ENCODE data around the gene SETD3.

Gene SETD3

GRCh38 chr14:99418242-99418641 lies 62.4 kb downstream of the SETD3 start:
- FAIRE-seq: no peak

- no peak for FAIRE-seq
Observed at GRCh38 chr14:99416909-99417308, 63.8 kb downstream of the SETD3 start.

GRCh38 chr14:99415496-99416281 lies 65.0 kb downstream of the SETD3 start:
- FAIRE-seq: peak; percentile 97

GRCh38 chr14:99413911-99414310 lies 66.7 kb downstream of the SETD3 start:
- FAIRE-seq: no peak

GRCh38 chr14:99413172-99413571 lies 67.5 kb downstream of the SETD3 start:
- no peak for FAIRE-seq

DNA sequence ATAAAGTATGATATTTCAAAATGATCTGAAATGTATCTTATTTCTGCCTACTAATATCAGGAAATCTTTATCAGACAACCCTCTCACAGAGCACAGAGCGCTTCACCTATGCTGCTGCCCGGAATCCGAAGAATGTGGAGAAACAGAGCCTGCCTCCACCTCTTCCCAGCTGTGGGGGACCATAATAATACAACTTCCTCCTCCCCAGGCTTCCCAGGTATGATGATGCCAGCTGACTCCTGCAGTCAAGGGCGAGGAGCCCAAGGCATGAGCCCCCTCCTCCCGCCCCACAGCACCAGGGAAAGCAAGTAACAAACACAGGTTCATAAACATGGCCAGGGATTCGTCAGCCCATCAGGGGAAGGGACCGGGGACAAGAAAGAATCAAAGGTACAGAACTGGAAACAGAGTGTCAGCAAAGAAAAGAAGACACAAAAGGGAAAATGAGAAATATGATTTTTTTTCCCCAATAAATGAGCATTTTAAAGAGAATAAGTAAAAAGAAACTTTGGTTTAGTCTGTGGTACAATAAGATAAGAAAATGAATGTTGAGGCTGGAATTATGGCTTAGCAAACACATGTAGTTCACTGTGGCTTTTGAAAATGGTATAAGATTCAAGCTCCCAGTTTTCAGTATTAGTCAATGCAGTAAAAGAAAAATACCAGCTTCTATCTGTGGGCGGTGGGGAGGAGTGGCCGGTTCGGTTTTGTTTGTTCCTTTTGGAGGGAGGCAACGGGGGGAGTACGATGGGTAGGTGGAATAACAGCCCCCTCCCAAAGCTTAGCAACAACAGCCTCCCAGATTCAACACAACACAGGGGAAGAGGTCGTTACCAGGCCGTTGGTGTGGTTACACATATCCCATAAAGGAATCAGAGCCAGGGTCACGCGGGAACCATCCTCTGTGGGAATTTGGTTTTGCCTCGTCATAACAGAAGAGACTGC lies 68.3 kb downstream of the SETD3 start:
- no peak for FAIRE-seq

DNA sequence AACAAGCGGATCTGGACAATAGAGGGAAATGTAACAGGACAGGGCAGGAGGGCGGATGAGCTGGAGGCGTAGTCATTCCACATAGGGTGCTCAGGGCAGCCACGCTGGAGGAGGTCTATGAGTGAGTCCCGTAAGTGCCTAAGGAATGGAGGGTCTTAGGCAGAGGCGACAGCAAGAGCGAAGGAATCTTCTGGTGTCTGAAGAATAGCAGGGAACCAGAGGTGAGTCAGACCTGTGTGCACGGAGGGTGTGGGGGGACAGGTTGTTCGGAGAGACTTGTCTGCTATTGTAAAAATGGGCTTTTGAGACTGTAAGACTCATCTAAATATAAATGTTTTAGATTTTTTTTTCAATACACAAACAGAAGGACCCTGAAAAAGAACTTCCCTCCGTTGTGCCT lies 70.6 kb downstream of the SETD3 start:
- FAIRE-seq: no peak

DNA sequence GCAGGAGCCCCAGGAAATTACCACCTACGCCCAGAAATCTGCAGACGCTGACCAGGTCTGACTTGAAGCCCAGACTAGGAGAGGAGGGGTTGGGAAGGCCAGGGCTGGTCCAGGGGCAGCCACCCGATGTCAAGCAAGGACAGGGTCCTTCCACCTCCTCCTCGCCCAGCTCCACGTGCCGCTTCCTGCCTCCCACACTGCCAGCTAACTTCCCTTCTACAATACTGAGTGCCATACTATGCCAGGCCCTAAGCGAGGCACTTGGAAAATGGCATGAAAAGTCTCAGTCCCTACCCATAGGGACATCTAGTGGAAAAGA lies 71.7 kb downstream of the SETD3 start:
- no peak for FAIRE-seq

DNA sequence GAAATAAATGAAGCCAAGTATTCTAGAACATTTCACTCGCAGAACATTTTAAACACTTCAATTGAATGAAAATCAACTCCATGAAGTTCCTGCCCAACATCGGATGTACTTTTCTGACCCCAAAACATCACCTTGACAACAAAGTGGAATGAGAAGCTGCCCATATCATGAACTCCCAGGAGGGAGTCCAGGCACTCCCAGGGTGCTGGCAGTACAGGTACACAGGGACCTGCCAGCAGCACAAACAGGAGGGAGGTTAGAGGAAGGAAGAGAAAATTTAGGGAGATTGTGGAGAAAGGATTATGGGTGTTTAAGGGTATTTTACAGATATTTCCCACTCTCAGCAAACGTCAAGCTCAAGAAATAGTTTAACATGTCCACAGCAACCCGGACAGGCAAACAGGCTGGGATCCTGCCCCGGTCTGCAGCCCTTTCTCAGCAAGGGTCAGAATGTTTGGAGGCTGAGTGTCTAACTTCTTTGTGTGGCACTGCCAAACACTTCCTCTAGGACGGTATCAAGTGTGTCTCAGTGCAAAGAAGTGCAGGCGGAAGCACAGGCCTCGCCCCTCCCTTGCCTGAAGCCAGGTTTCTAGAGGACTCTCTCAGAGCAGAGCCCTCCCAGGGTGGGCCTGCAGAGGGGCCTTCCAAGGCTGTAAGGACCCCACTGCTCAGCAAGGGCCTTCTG lies 72.2 kb downstream of the SETD3 start:
- no peak for FAIRE-seq

DNA sequence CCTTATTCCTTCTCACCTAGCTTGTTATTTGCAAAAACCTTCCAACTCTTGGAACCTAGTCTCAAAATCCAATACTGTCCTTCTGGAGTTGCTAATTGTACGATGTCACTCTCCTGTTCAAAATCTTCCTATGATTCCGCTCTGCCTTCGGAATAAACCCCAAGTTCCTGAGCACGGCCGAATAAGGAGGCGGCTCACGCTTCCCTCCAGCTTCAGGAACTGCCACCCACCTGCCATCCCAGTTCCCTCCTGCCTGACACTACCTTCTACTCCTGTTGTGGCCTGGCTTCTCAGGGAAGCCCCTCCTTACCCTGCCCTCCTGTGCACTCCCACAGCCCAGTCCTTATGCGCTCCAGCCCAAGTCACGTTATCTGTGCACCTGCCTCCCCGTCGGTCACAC lies 73.2 kb downstream of the SETD3 start:
- FAIRE-seq: no peak

DNA sequence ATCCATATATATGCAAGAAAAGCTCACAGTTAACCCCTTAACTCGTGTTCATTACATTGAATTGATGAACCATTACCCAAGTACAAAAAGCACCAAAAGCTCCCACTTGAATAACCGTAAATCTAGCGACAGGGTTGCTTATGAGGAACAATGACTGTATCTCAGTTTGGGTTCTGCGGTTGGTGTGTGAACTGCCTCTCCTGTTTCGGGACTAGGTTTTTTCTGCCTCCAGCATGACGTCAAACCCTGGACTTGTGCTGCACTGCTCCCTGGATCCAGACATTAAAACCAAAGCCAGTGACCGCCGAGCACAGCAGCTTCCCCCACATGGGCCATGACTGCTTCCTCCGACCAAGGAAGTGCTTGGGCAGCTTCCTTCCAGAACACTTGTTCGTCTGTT lies 77.7 kb downstream of the SETD3 start:
- no peak for FAIRE-seq

GRCh38 chr14:99402285-99402648 lies 78.4 kb downstream of the SETD3 start:
- FAIRE-seq: no peak

- FAIRE-seq: no peak
Observed at GRCh38 chr14:99401621-99402284, 78.9 kb downstream of the SETD3 start.

GRCh38 chr14:99401211-99401610 lies 79.4 kb downstream of the SETD3 start:
- FAIRE-seq: no peak

- no peak for FAIRE-seq
Observed at GRCh38 chr14:99397698-99398097, 83.0 kb downstream of the SETD3 start.

- no peak for FAIRE-seq
Observed at GRCh38 chr14:99395909-99396530, 84.6 kb downstream of the SETD3 start.

GRCh38 chr14:99394602-99395156 lies 86.0 kb downstream of the SETD3 start:
- FAIRE-seq: no peak

DNA sequence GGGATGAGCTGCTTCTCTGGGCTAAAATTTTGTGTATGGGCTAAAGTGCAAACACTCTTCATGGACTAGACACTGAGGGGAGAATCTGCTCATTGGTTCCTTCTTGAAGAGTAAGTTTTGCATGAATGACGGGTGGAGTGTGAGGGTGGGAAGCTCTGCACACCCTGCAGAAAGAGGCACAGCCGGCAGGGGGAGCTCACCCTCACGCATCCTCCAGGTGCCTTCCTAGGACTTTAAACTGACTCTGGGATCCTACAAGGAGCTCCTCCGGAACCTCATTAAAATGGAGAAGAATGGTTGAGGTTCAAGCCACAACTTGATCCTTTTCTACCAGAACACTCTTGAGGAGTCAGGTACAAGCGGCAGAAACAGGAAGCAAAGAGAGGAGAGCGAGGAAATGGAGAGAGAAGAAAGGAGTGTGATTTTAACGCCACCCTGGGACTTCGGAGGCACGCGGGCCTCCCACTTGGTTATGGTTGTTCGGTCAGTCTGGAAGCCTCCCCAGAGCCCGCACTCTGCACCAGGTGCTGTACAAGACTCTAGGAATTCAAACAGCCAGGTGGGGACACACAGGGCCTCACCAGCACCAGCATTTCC lies 87.5 kb downstream of the SETD3 start:
- no peak for FAIRE-seq

GRCh38 chr14:99391671-99392070 lies 89.0 kb downstream of the SETD3 start:
- FAIRE-seq: no peak

- FAIRE-seq: no peak
Observed at GRCh38 chr14:99389174-99389826, 91.4 kb downstream of the SETD3 start.

- FAIRE-seq: no peak
Observed at GRCh38 chr14:99388286-99388685, 92.4 kb downstream of the SETD3 start.

Data from G401.6 (cell line).